Parathyroid adenoma (tissue), 2 donors: Measurements from ENCODE around the gene TEX19.
"Not testable (repeated sequence)": the region's sequence is repeated elsewhere in the genome, so short reads cannot be mapped to it uniquely, and the experiment has no call there.

Source experiments
- H2AFZ ChIP-seq: fragments of 300-600 bp; sonication (generic); one replicate; pipeline ENCODE4 v1.7.0; 2017; ENCODE audit warnings: antibody characterized with exemption, mild to moderate bottlenecking
- H3K27ac ChIP-seq: fragments of 300-600 bp; sonication (generic); one replicate; pipeline ENCODE4 v1.7.0; 2017
- H3K27me3 ChIP-seq: fragments of 300-600 bp; sonication (generic); one replicate; pipeline ENCODE4 v1.7.0; 2017; ENCODE audit warnings: low read length; ENCODE audit not compliant: control insufficient read depth, insufficient read depth
- H3K36me3 ChIP-seq: fragments of 300-600 bp; sonication (generic); one replicate; pipeline ENCODE4 v1.7.0; 2017; ENCODE audit warnings: low read length; ENCODE audit not compliant: control insufficient read depth, insufficient read depth
- H3K4me1 ChIP-seq: fragments of 300-600 bp; sonication (generic); one replicate; pipeline ENCODE4 v1.7.0; 2017; ENCODE audit warnings: control low read depth
- H3K4me2 ChIP-seq: fragments of 300-600 bp; sonication (generic); one replicate; pipeline ENCODE4 v1.7.0; 2017; ENCODE audit warnings: low read length
- H3K4me3 ChIP-seq: fragments of 300-600 bp; sonication (generic); one replicate; pipeline ENCODE4 v1.7.0; 2017; ENCODE audit warnings: low read depth, low read length
- H3K79me2 ChIP-seq: fragments of 300-600 bp; sonication (generic); one replicate; pipeline ENCODE4 v1.7.0; 2017; ENCODE audit warnings: control low read depth
- H3K9ac ChIP-seq: fragments of 300-600 bp; sonication (generic); one replicate; pipeline ENCODE4 v1.7.0; 2017; ENCODE audit warnings: mild to moderate bottlenecking
- H3K9me3 ChIP-seq: fragments of 300-600 bp; sonication (generic); one replicate; pipeline ENCODE4 v1.7.0; 2017; ENCODE audit warnings: low read length; ENCODE audit not compliant: control insufficient read depth
- CTCF ChIP-seq: fragments of 300-600 bp; sonication (generic); IDR thresholded peaks from one replicate; pipeline ENCODE4 v1.7.0; 2017; ENCODE audit warnings: antibody characterized with exemption, mild to moderate bottlenecking
- donor health status: primary hyperparathyroidism.

Gene TEX19

GRCh38 chr17:82408288-82408937, 49.4 kb downstream of the TEX19 start:
- peaks cover 37% of the 10 kb centered on the region for H3K79me2 ChIP-seq
- no peak overlapping the region for H3K4me2 ChIP-seq
- H3K9me3 ChIP-seq, result no peaks in the 10 kb centered on the region
- peaks cover 6% of the 10 kb centered on the region for H3K4me1 ChIP-seq
- TF ChIP-seq CTCF, result no peak
- no peak overlapping the region for H2AFZ ChIP-seq
- no peaks in the 10 kb centered on the region for H3K27me3 ChIP-seq
- no peak overlapping the region for H3K9ac ChIP-seq
- no peaks in the 10 kb centered on the region for H3K36me3 ChIP-seq
- no peak overlapping the region for H3K27ac ChIP-seq
- H3K4me3 ChIP-seq, result no peak overlapping the region

GRCh38 chr17:82408938-82409318, 49.9 kb downstream of the TEX19 start:
- no peak for TF ChIP-seq CTCF
- H3K27me3 ChIP-seq, result no peaks in the 10 kb centered on the region
- no peak overlapping the region for H3K4me3 ChIP-seq
- no peak overlapping the region for H3K4me2 ChIP-seq
- H3K4me1 ChIP-seq, result peaks cover 6% of the 10 kb centered on the region
- no peak overlapping the region for H2AFZ ChIP-seq
- H3K79me2 ChIP-seq, result peaks cover 37% of the 10 kb centered on the region
- H3K27ac ChIP-seq, result no peak overlapping the region
- no peaks in the 10 kb centered on the region for H3K9me3 ChIP-seq
- H3K36me3 ChIP-seq, result no peaks in the 10 kb centered on the region
- no peak overlapping the region for H3K9ac ChIP-seq

GRCh38 chr17:82410014-82410716, 51.1 kb downstream of the TEX19 start:
- H3K36me3 ChIP-seq, result no peaks in the 10 kb centered on the region
- H3K27ac ChIP-seq, result no peak overlapping the region
- no peak overlapping the region for H2AFZ ChIP-seq
- no peak overlapping the region for H3K4me3 ChIP-seq
- peaks cover 37% of the 10 kb centered on the region for H3K79me2 ChIP-seq
- no peak for TF ChIP-seq CTCF
- no peaks in the 10 kb centered on the region for H3K9me3 ChIP-seq
- no peak overlapping the region for H3K9ac ChIP-seq
- peaks cover 11% of the 10 kb centered on the region for H3K4me1 ChIP-seq
- no peak overlapping the region for H3K4me2 ChIP-seq
- no peaks in the 10 kb centered on the region for H3K27me3 ChIP-seq

- no peaks in the 10 kb centered on the region for H3K27me3 ChIP-seq
- H2AFZ ChIP-seq, result no peak overlapping the region
- no peak overlapping the region for H3K4me3 ChIP-seq
- H3K79me2 ChIP-seq, result peaks cover 39% of the 10 kb centered on the region
- no peaks in the 10 kb centered on the region for H3K9me3 ChIP-seq
- H3K4me1 ChIP-seq, result peaks cover 14% of the 10 kb centered on the region
- no peak overlapping the region for H3K27ac ChIP-seq
- no peak overlapping the region for H3K9ac ChIP-seq
- H3K36me3 ChIP-seq, result no peaks in the 10 kb centered on the region
- TF ChIP-seq CTCF, result no peak
- no peak overlapping the region for H3K4me2 ChIP-seq
Observed at GRCh38 chr17:82411396-82412053, 52.5 kb downstream of the TEX19 start.

GRCh38 chr17:82412081-82412480, 53.0 kb downstream of the TEX19 start:
- Histone ChIP-seq H3K4me1 (peaks cover 14% of the 10 kb centered on the region), H3K79me2 (peaks cover 39% of the 10 kb centered on the region)
- H3K36me3 ChIP-seq, H3K27me3 ChIP-seq, H3K9ac ChIP-seq, H3K9me3 ChIP-seq, H3K27ac ChIP-seq, H3K4me2 ChIP-seq, H3K4me3 ChIP-seq, H2AFZ ChIP-seq: not testable (repeated sequence)
